Stimulated activated CD4-positive, alpha-beta T cell treated with anti-CD3 and anti-CD28 coated beads, Interleukin-15, amount 100 ng/mL, for 48 hours (primary cell): Measurements from ENCODE around the gene MAP7.

Source experiments
- DNase-seq, 2 donors: peaks; one replicate each; pipeline ENCODE4 v3.0.0-alpha.2; 2020; ENCODE audit warnings: low read depth in 2 of 2

Gene MAP7

GRCh38 chr6:136564180-136564579 lies 14.0 kb upstream of the MAP7 start:
- DNase-seq, result no peak

GRCh38 chr6:136563386-136564152 lies 13.3 kb upstream of the MAP7 start:
- DNase-seq, result no peak

GRCh38 chr6:136562211-136562610 lies 12.0 kb upstream of the MAP7 start:
- DNase-seq, result no peak

GRCh38 chr6:136553166-136553787 lies 3.1 kb upstream of the MAP7 start:
- DNase-seq, result no peak

GRCh38 chr6:136552054-136552453 lies 1.8 kb upstream of the MAP7 start:
- no peak for DNase-seq

- DNase-seq, result no peak
Measured at GRCh38 chr6:136551103-136551502, 881 bp upstream of the MAP7 start.

GRCh38 chr6:136550045-136550329 lies 235 bp downstream of the MAP7 start:
- DNase-seq, result no peak

- no peak for DNase-seq
Measured at GRCh38 chr6:136549300-136550044, 750 bp downstream of the MAP7 start.

- DNase-seq, result no peak
Measured at GRCh38 chr6:136548582-136549299, 1.5 kb downstream of the MAP7 start.

GRCh38 chr6:136547871-136548270 lies 2.4 kb downstream of the MAP7 start:
- no peak for DNase-seq

GRCh38 chr6:136547336-136547735 lies 2.9 kb downstream of the MAP7 start:
- DNase-seq, result no peak

- no peak for DNase-seq
Measured at GRCh38 chr6:136546331-136546730, 3.9 kb downstream of the MAP7 start.

- DNase-seq, result no peak
Measured at GRCh38 chr6:136544326-136544725, 5.9 kb downstream of the MAP7 start.

GRCh38 chr6:136541395-136541794 lies 8.8 kb downstream of the MAP7 start:
- no peak for DNase-seq

- no peak for DNase-seq
Measured at GRCh38 chr6:136539967-136540652, 10.1 kb downstream of the MAP7 start.

GRCh38 chr6:136538836-136539235 lies 11.4 kb downstream of the MAP7 start:
- DNase-seq, result no peak

- DNase-seq, result no peak
Measured at GRCh38 chr6:136535880-136536650, 14.2 kb downstream of the MAP7 start.

GRCh38 chr6:136535017-136535765 lies 15.0 kb downstream of the MAP7 start:
- no peak for DNase-seq

- no peak for DNase-seq
Measured at GRCh38 chr6:136534268-136534667, 16.0 kb downstream of the MAP7 start.

GRCh38 chr6:136533487-136533886 lies 16.7 kb downstream of the MAP7 start:
- DNase-seq, result no peak
